ENCODE measurements around the gene TYK2. TPM values are rescaled to one million over a fixed set of nuclear protein-coding genes. Genes with fewer than 3 reads are reported as not detected.

Gene TYK2
- total RNA-seq, 4 donors from 2014 or later: 111 to 463 (median 201) TPM

GRCh38 chr19:10329555-10329954 lies 50.8 kb downstream of the TYK2 start:
- H3K27ac ChIP-seq: no peak overlapping the region
- intact Hi-C loops (cut with DNase I; ENCODE audit: low total_unique reads): no loop called here
- no peaks in the 10 kb centered on the region for H3K9me3 ChIP-seq
- no peak overlapping the region for H3K4me3 ChIP-seq
- no peak for DNase-seq
- peaks cover 0 to 40% (median 25%) of the 10 kb centered on the region in 4 donors for H3K36me3 ChIP-seq
- TF ChIP-seq CTCF (IDR thresholded peaks at IDR 0.05) (no peak), EP300 (IDR thresholded peaks at IDR 0.05; ENCODE audit: low read depth) (no peak), POLR2A (IDR thresholded peaks at IDR 0.05) (no peak), POLR2AphosphoS5 (IDR thresholded peaks at IDR 0.05) (no peak)
- peaks cover 0 to 24% (median 16%) of the 10 kb centered on the region in 4 donors for H3K4me1 ChIP-seq
- WGBS, 2 donors (ENCODE audit: low coverage in 1 of 2): 96% methylated on average over 11 of the region's 13 CpGs; no CpG with 5 or more reads in 1 of the 2 donors
- in situ Hi-C loops (cut with MboI; ENCODE audit: low pct_ligation_motif_present in 1 of 4, low pct_unique_long_range_greater_than_20kb in 1 of 4, low sequenced_read_pairs in 3 of 4): no loop called here
- H3K27me3 ChIP-seq: no peaks in the 10 kb centered on the region

GRCh38 chr19:10328558-10329429 lies 51.6 kb downstream of the TYK2 start:
- Histone ChIP-seq H3K4me3 (no peak overlapping the region), H3K27me3 (no peaks in the 10 kb centered on the region), H3K9me3 (no peaks in the 10 kb centered on the region), H3K4me1 (peaks cover 0 to 17% (median 16%) of the 10 kb centered on the region in 4 donors), H3K36me3 (peaks cover 0 to 40% (median 25%) of the 10 kb centered on the region in 4 donors), H3K27ac (no peak overlapping the region)
- TF ChIP-seq POLR2AphosphoS5 (IDR thresholded peaks at IDR 0.05): no peak
- TF ChIP-seq POLR2A (IDR thresholded peaks at IDR 0.05): no peak
- TF ChIP-seq EP300 (IDR thresholded peaks at IDR 0.05; ENCODE audit: low read depth): no peak
- no peak for TF ChIP-seq CTCF (IDR thresholded peaks at IDR 0.05)
- no peak for DNase-seq
- intact Hi-C loops (cut with DNase I; ENCODE audit: low total_unique reads): no loop called here
- in situ Hi-C loops (cut with MboI; ENCODE audit: low pct_ligation_motif_present in 1 of 4, low pct_unique_long_range_greater_than_20kb in 1 of 4, low sequenced_read_pairs in 3 of 4): no loop called here
- WGBS, 2 donors (ENCODE audit: low coverage in 1 of 2): 94% methylated on average over 26 of the region's 41 CpGs; no CpG with 5 or more reads in 1 of the 2 donors

- intact Hi-C loops (cut with DNase I; ENCODE audit: low total_unique reads): no loop called here
- no peak for DNase-seq
- in situ Hi-C loops (cut with MboI; ENCODE audit: low pct_ligation_motif_present in 1 of 4, low pct_unique_long_range_greater_than_20kb in 1 of 4, low sequenced_read_pairs in 3 of 4): no loop called here
- Histone ChIP-seq H3K4me1 (peaks cover 0 to 18% (median 14%) of the 10 kb centered on the region in 4 donors), H3K27ac (no peak overlapping the region), H3K36me3 (peaks cover 0 to 40% (median 25%) of the 10 kb centered on the region in 4 donors), H3K4me3 (no peak overlapping the region), H3K9me3 (no peaks in the 10 kb centered on the region), H3K27me3 (no peaks in the 10 kb centered on the region)
- WGBS, 2 donors (ENCODE audit: low coverage in 1 of 2): 89 to 92% methylated on average over 2 to 7 of the region's 7 CpGs
- TF ChIP-seq EP300 (IDR thresholded peaks at IDR 0.05; ENCODE audit: low read depth) (no peak), POLR2AphosphoS5 (IDR thresholded peaks at IDR 0.05) (no peak), CTCF (IDR thresholded peaks at IDR 0.05) (no peak), POLR2A (IDR thresholded peaks at IDR 0.05) (no peak)
Observed at GRCh38 chr19:10327793-10328192, 52.6 kb downstream of the TYK2 start.

GRCh38 chr19:10325732-10326131 lies 54.6 kb downstream of the TYK2 start:
- TF ChIP-seq EP300 (IDR thresholded peaks at IDR 0.05; ENCODE audit: low read depth) (no peak), POLR2AphosphoS5 (IDR thresholded peaks at IDR 0.05) (no peak), POLR2A (IDR thresholded peaks at IDR 0.05) (no peak), CTCF (IDR thresholded peaks at IDR 0.05) (no peak)
- WGBS, 2 donors (ENCODE audit: low coverage in 1 of 2): 88 to 93% methylated on average over 3 to 8 of the region's 8 CpGs
- Histone ChIP-seq H3K4me1 (peaks cover 9 to 18% (median 16%) of the 10 kb centered on the region in 4 donors), H3K27me3 (no peaks in the 10 kb centered on the region), H3K27ac (no peak overlapping the region), H3K9me3 (no peaks in the 10 kb centered on the region), H3K4me3 (no peak overlapping the region), H3K36me3 (peaks cover 0 to 45% (median 25%) of the 10 kb centered on the region in 4 donors)
- intact Hi-C loops (cut with DNase I; ENCODE audit: low total_unique reads) (no loop called here), in situ Hi-C loops (cut with MboI; ENCODE audit: low pct_ligation_motif_present in 1 of 4, low pct_unique_long_range_greater_than_20kb in 1 of 4, low sequenced_read_pairs in 3 of 4) (no loop called here)
- DNase-seq: no peak

All from transverse colon (tissue), 4 donors.